Uterus (tissue), 2 donors: ENCODE measurements around the gene MAML2.

Source experiments
- POLR2A ChIP-seq, 2 donors: fragments of 450-650 bp; IDR thresholded peaks; one replicate each; pipeline ENCODE4 v1.6.1; 2016; ENCODE audit warnings: antibody characterized with exemption in 2 of 2, mild to moderate bottlenecking in 1 of 2, moderate library complexity in 1 of 2
- TF ChIP-seq, protein P1 (sequence below), 4 experiments: fragments of 200-600 bp in 2 of 4; fragments of 450-650 bp in 2 of 4; sonication (generic) in 2 of 4; IDR thresholded peaks; one replicate each; pipeline ENCODE4 v1.5.1; 2016 to 2019; ENCODE audit warnings: antibody characterized with exemption in 4 of 4, mild to moderate bottlenecking in 2 of 4, moderate library complexity in 1 of 4

- TF ChIP-seq, protein P1, sequence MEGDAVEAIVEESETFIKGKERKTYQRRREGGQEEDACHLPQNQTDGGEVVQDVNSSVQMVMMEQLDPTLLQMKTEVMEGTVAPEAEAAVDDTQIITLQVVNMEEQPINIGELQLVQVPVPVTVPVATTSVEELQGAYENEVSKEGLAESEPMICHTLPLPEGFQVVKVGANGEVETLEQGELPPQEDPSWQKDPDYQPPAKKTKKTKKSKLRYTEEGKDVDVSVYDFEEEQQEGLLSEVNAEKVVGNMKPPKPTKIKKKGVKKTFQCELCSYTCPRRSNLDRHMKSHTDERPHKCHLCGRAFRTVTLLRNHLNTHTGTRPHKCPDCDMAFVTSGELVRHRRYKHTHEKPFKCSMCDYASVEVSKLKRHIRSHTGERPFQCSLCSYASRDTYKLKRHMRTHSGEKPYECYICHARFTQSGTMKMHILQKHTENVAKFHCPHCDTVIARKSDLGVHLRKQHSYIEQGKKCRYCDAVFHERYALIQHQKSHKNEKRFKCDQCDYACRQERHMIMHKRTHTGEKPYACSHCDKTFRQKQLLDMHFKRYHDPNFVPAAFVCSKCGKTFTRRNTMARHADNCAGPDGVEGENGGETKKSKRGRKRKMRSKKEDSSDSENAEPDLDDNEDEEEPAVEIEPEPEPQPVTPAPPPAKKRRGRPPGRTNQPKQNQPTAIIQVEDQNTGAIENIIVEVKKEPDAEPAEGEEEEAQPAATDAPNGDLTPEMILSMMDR (IDR thresholded peaks at IDR 0.05) = no peak
- no peak for TF ChIP-seq POLR2A (IDR thresholded peaks at IDR 0.05)
These were observed 143.4 kb downstream of the MAML2 start for GRCh38 chr11:96199563-96200025.
